SKM-1 (cell line): ENCODE results near the gene ZNF385A.

Source experiments
- DNase-seq: peaks from one replicate; lab custom pipeline; 2025; ENCODE audit not compliant: unreplicated experiment; lab: John Stamatoyannopoulos, UW

Gene ZNF385A

GRCh38 chr12:54393743-54394142 lies 9.2 kb upstream of the ZNF385A start:
- no peak for DNase-seq

GRCh38 chr12:54393207-54393609 lies 8.7 kb upstream of the ZNF385A start:
- no peak for DNase-seq

- DNase-seq: no peak
Measured at GRCh38 chr12:54392485-54393206, 8.1 kb upstream of the ZNF385A start.

GRCh38 chr12:54390668-54391551 lies 6.4 kb upstream of the ZNF385A start:
- no peak for DNase-seq

- no peak for DNase-seq
Measured at GRCh38 chr12:54390176-54390667, 5.7 kb upstream of the ZNF385A start.

- no peak for DNase-seq
Measured at GRCh38 chr12:54389607-54390175, 5.2 kb upstream of the ZNF385A start.

GRCh38 chr12:54389134-54389508 lies 4.6 kb upstream of the ZNF385A start:
- no peak for DNase-seq

- DNase-seq: no peak
Measured at GRCh38 chr12:54388237-54389133, 4.0 kb upstream of the ZNF385A start.

- no peak for DNase-seq
Measured at GRCh38 chr12:54387114-54387467, 2.6 kb upstream of the ZNF385A start.

- no peak for DNase-seq
Measured at GRCh38 chr12:54386403-54387113, 2.0 kb upstream of the ZNF385A start.

GRCh38 chr12:54385251-54385914 lies 850 bp upstream of the ZNF385A start:
- DNase-seq: no peak

- DNase-seq: peak; percentile 34
Measured at GRCh38 chr12:54383041-54383609, 1.4 kb downstream of the ZNF385A start.

GRCh38 chr12:54381136-54381535 lies 3.4 kb downstream of the ZNF385A start:
- no peak for DNase-seq

GRCh38 chr12:54379398-54380201 lies 4.9 kb downstream of the ZNF385A start:
- peak; percentile 32 for DNase-seq

GRCh38 chr12:54378796-54379397 lies 5.6 kb downstream of the ZNF385A start:
- DNase-seq: no peak

- no peak for DNase-seq
Measured at GRCh38 chr12:54377797-54378515, 6.6 kb downstream of the ZNF385A start.

GRCh38 chr12:54377007-54377406 lies 7.5 kb downstream of the ZNF385A start:
- DNase-seq: no peak
